ENCODE data around the gene IL3RA. TPM values are rescaled to one million over a fixed set of nuclear protein-coding genes. Genes with fewer than 3 reads are reported as not detected.
"Not testable (repeated sequence)": the region's sequence is repeated elsewhere in the genome, so short reads cannot be mapped to it uniquely, and the experiment has no call there.

The IL3RA gene
- total and polyA plus RNA-seq, 5 donors from 2014 or later = 0.18 to 1.2 TPM; not detected in 3

DNA sequence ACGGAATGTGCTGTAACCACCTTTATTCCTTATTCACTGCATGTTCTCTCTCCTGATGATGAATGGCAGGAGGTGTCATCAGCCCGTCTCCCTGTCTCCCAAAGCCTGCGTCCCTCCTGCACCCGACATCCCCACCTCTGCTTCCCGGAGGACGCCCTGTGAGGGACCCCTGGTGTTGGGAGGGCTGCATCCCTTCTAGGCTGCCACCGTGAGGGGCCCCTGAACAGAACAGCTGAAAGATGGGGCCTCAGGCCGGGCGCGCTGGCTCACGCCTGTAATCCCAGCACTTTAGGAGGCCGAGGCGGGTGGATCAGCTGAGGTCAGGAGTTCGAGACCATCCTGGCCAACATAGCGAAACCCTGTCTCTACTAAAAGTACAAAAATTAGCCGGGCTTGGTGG lies 89.7 kb downstream of the IL3RA start:
- peaks cover 36% of the 10 kb centered on the region for H3K36me3 Mint-ChIP-seq
- H3K27ac Mint-ChIP-seq; H3K27me3 ChIP-seq (ENCODE audit: control insufficient read depth, insufficient read depth, low read length): not testable (repeated sequence)

DNA sequence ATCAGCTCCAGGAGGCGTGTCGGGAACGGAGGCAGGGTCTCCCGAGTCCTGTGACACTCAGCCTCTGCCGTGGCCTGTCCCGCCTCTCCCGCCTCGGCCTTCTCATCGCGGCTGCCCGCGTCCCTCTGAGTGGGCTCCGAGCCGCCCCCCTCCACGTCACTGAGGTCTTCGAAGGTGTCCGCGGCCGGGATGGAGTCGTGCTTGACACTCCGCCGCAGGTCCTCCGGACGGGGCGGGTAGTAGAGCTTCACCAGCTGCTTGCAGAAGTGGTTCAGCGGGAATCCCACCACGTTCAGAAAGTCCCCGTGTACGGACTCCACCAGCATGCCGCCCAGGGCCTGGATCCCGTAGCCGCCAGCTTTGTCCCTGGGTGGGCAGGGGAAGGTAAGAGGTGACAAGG lies 91.2 kb downstream of the IL3RA start:
- Mint-ChIP-seq H3K9me3 (peaks cover 0 to 9% (median 2%) of the 10 kb centered on the region in 7 donors), H3K27ac (no peak overlapping the region), H3K27me3 (no peaks in the 10 kb centered on the region), H3K4me1 (peaks cover 0 to 5% (median 3%) of the 10 kb centered on the region in 4 donors), H3K36me3 (peaks cover 28% of the 10 kb centered on the region), H3K4me3 (no peak overlapping the region)
- Histone ChIP-seq H3K36me3 (ENCODE audit: control insufficient read depth, insufficient read depth, low read length) (peaks cover 13% of the 10 kb centered on the region), H3K9me3 (ENCODE audit: control insufficient read depth in 2 of 2, low read length in 2 of 2) (peaks cover 3 to 5% of the 10 kb centered on the region in 2 experiments), H3K27ac (ENCODE audit: insufficient read depth, low read length, poor library complexity, severe bottlenecking) (no peak overlapping the region), H3K27me3 (ENCODE audit: control insufficient read depth, insufficient read depth, low read length) (no peaks in the 10 kb centered on the region), H3K4me1 (ENCODE audit: control insufficient read depth, insufficient read depth, low read length, poor library complexity, severe bottlenecking) (no peaks in the 10 kb centered on the region), H3K4me3 (ENCODE audit: low read depth, low read length) (no peak overlapping the region)
- DNase-seq = no peak
- ATAC-seq (ENCODE audit: low read depth in 2 of 2) = no peak

More for the DNA sequence above, 89.7 kb downstream of the IL3RA start:
- H3K4me1 Mint-ChIP-seq; H3K4me3 ChIP-seq (ENCODE audit: low read depth, low read length); H3K4me3 Mint-ChIP-seq; ATAC-seq (ENCODE audit: low read depth in 2 of 2); H3K27ac ChIP-seq (ENCODE audit: insufficient read depth, low read length, poor library complexity, severe bottlenecking); DNase-seq; H3K27me3 Mint-ChIP-seq; H3K4me1 ChIP-seq (ENCODE audit: control insufficient read depth, insufficient read depth, low read length, poor library complexity, severe bottlenecking): not testable (repeated sequence)
- Histone ChIP-seq H3K36me3 (ENCODE audit: control insufficient read depth, insufficient read depth, low read length) (peaks cover 21% of the 10 kb centered on the region), H3K9me3 (ENCODE audit: control insufficient read depth in 2 of 2, low read length in 2 of 2) (peaks cover 15 to 18% of the 10 kb centered on the region in 2 experiments)
- H3K9me3 Mint-ChIP-seq = peaks cover 0 to 21% (median 5%) of the 10 kb centered on the region in 7 donors

DNA sequence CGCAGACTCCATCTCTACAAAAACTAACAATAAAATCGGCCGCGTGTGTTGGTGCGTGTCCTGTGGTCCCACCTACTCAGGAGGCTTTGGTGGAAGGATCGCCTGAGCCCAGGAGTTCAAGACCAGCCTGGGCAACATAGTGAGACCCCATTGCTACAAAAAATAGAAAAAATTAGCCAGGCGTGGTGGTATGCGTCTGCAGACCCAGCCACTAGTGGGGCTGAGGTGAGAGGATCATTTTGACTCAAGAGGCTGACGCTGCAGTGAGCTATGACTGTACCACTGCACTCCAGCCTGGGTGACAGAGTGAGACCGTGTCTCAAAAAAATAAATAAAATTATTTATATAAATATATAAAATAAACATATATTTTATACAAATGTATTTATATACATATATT lies 93.9 kb downstream of the IL3RA start:
- no peaks in the 10 kb centered on the region for H3K4me1 ChIP-seq (ENCODE audit: control insufficient read depth, insufficient read depth, low read length, poor library complexity, severe bottlenecking)
- H3K27ac ChIP-seq (ENCODE audit: insufficient read depth, low read length, poor library complexity, severe bottlenecking) = no peak overlapping the region
- DNase-seq (no peak), ATAC-seq (ENCODE audit: low read depth in 2 of 2) (no peak)
- Mint-ChIP-seq H3K27ac (no peak overlapping the region), H3K27me3 (no peaks in the 10 kb centered on the region), H3K4me1 (no peaks in the 10 kb centered on the region), H3K9me3 (peaks cover 0 to 2% (median 0%) of the 10 kb centered on the region in 7 donors), H3K36me3 (peaks cover 17% of the 10 kb centered on the region), H3K4me3 (no peak overlapping the region)
- H3K36me3 ChIP-seq (ENCODE audit: control insufficient read depth, insufficient read depth, low read length) = peaks cover 11% of the 10 kb centered on the region
- H3K27me3 ChIP-seq (ENCODE audit: control insufficient read depth, insufficient read depth, low read length) = no peaks in the 10 kb centered on the region
- no peak overlapping the region for H3K4me3 ChIP-seq (ENCODE audit: low read depth, low read length)
- no peaks in the 10 kb centered on the region for H3K9me3 ChIP-seq (ENCODE audit: control insufficient read depth in 2 of 2, low read length in 2 of 2)

Other genes with a start within 250 kb of the IL3RA start
- 1.2 TPM for gene CRLF2, start 124.1 kb upstream of the IL3RA start, total RNA-seq
- gene CRLF2, start 124.1 kb upstream of the IL3RA start, polyA plus RNA-seq = 1 to 10 TPM in 1 of 4 donors, not detected in 3; 1.4 TPM
- gene CSF2RA, start 68.0 kb upstream of the IL3RA start, total RNA-seq = not detected
- not detected for gene CSF2RA, start 68.0 kb upstream of the IL3RA start, polyA plus RNA-seq
- gene SLC25A6, start 55.3 kb downstream of the IL3RA start, total RNA-seq = 277 TPM
- gene SLC25A6, start 55.3 kb downstream of the IL3RA start, polyA plus RNA-seq = 100 to 1,000 TPM; 388 to 535 (median 492) TPM
- 47.7 TPM for gene ASMTL, start 116.1 kb downstream of the IL3RA start, total RNA-seq
- gene ASMTL, start 116.1 kb downstream of the IL3RA start, polyA plus RNA-seq = 10 to 100 TPM; 32.1 to 50.1 (median 41.0) TPM
- gene P2RY8, start 200.4 kb downstream of the IL3RA start, total RNA-seq = 158 TPM
- gene P2RY8, start 200.4 kb downstream of the IL3RA start, polyA plus RNA-seq = 100 to 1,000 TPM; 189 to 222 (median 207) TPM

Measured in CD4-positive, CD25-positive, alpha-beta regulatory T cell (primary cell).